G401 (cell line): Measurements from ENCODE around the gene CAPN13. TPM values are rescaled to one million over a fixed set of nuclear protein-coding genes. Genes with fewer than 3 reads are reported as not detected.

Source experiments
- DNase-seq: peaks from one replicate; pipeline ENCODE4 v3.0.0-alpha.2; 2015; ENCODE audit warnings: low spot score
- in situ Hi-C: cut with HindIII; loops from 2 replicates; pipeline ENCODE4 v1.10.0; 2016; ENCODE audit warnings: low sequenced_read_pairs, mixed read lengths
- total RNA-seq: library from RNA; depleted of rRNA; stranded (reverse); fragments of >200 nt; shearing (Covaris generic); gene quantifications from 2 replicates; pipeline ENCODE4 v1.2.3, GENCODE V29; 2014

Gene CAPN13
- total RNA-seq, 1 experiment from 2014 or later = not detected

DNA sequence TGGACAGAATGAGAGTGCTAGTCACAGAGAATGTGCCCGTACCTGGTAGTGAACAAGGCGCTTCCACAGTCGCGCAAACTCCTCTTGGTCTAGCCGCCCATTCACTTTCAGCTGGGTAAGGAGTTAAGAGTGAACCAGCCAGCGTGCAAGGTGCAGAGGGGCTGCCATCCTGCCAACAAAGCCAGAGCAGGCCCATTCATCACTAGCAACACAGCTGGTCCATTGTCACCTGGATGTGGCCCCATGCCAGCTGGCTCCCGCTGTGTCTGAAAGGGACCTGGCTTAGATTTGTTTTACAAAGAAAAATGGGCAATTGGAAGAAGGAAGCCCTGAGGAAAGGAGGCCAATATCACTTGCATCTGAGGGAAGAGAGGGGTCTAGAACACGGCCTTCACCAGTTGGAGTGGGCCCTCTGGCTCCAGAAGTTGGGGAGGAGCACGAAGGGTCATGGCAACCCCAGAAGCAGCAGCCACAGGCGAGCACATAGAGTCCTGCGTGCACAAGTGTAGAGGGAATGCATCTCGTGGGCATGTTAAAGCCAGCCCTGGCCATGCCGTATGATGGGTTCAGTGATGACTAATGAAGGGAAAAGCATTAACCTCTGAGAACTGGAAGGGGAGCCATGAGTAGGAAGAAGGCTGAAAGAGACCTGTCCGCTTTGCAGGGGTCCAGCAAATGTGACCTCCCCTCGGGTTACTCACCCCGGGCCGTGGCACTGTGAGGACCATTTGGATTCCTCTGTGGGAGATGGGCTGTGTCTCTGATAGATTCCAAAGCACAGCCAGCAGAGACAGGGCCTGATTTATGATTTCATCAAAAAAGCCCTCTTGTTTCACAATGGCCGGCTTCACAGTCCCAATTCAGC lies 70.6 kb downstream of the CAPN13 start:
- no peak for DNase-seq
- in situ Hi-C loops = no loop called here

DNA sequence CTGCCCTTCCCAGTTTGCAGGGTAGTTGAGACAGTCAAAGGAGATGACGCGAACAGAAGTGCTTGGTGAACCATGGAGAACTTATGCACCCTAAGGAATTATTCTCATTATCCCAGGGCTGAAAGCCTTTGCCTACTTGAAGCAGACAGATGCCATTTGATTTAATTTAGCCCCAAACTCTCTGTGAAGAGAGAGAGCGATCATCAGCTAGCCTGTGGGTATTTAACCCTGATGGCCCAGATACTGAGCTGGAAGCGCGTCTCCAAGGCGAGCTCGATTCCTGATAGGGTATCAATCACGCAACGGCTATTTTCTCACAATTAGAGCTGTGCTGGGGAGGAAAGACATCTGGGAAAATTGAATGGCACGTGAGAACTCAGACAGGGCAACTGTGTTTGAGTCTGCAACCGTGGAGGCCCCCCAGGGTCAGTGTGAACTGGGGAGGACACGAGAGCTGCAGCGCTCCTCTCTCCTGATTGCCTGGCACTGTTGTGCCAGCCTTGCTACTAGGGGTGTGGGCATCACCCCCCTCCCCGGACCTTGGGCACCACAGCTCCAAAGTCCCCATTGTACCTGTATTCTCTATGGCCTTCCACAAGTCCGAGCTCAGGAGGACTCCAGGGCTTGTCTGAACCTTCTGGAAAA lies 73.2 kb downstream of the CAPN13 start:
- no peak for DNase-seq
- in situ Hi-C loops = no loop called here

DNA sequence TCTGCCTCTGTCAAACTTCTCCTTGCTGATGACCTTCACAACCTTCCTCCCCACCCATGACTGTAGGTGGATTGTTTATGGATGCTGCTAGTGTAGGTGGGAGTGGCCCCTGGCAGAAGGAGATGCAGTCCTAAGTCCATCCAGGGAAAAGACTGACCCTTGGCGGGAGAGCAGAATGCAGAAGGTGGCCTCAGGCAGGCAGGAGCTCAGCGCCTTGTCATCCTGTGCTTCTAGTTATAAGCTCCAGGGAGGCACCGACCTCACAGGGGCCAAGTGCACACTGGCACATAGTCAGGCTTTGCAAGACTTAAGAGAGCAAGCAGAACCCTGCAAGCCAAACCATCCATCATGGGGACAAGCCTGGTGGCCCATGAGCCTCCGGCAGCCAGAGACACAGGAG lies 74.4 kb downstream of the CAPN13 start:
- in situ Hi-C loops = no loop called here
- DNase-seq = no peak

DNA sequence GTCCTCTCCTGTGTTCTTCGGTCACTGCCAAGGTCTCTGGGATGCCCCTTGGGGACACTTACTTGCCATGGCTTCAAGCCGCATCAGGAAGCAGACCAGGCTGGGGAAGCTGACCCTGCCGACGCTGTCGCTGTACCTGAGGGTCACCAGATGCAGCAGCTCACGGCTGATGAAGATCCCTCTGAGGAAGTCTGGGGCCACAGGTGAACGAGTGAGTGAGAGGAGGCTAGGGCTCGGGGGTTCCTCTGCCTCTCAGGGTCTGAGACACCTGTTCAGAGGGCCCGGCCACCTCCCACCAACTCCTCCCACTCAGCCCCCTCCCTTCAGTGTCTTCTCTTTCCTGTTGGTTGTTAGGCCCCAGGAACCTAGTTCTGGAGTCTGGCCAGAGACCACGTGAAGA lies 74.9 kb downstream of the CAPN13 start:
- in situ Hi-C loops = no loop called here
- DNase-seq = no peak

DNA sequence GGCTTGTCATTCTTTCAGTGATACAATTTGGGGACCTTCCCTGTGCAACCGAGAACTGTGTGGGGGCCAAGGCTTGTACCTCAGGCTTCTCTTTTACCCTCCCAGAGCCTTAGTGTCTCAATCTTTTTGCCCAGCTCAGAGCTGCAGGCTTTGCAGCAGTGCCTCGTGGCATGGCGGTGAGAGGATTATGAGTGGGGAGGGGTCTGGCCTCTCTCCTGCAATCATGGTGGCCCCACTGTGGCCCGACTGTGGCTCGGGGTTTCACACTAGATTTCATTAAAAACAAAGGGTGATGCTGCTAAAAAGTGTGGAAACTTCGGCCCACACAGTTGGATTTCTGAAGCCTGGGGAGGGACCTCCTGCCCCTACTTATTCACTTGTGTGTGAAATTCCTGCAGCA lies 75.5 kb downstream of the CAPN13 start:
- DNase-seq = no peak
- in situ Hi-C loops = no loop called here

DNA sequence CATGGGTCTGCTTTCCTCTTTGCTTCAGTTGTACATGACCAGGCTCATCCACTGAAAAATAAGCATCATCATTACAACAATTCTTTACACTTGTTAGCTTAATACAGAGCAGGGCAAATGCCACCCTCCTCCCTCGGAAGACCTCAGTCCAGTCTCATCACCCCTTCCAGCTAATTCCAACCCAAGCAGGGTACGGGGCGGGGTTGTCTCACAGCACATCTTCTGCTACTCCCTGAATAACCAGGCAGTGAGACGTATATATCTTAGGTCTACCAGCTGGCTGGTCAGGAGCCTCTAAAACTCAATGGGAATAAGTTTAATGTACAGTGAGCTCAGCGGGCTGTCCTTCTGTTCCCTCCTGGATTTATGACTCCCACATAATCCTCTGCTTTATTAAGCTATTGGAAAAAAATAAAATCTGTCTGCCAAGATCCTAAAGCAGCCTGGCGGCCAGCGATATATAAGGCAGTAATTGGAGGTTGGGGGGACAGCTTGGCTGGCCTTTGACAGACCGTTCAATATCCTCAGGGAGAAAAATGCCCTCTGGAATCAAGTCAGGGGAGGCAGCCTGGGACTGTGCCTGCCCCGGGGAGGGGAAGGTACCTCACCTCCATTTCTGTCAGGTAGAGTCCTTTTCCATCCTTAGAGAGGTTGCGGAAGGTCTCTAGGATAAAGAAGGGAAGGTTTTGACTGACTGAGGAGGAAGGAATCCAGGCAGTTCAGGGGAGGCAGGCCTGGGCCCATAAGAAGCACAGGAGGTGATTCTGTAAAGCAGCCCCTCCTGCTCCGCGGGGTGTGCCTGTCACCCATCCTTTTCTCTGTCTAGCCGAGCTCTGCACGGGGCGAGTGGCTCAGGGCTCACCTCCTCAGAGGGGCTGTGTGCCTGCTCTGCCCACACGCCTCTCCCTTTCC lies 76.3 kb downstream of the CAPN13 start:
- in situ Hi-C loops = no loop called here
- no peak for DNase-seq

DNA sequence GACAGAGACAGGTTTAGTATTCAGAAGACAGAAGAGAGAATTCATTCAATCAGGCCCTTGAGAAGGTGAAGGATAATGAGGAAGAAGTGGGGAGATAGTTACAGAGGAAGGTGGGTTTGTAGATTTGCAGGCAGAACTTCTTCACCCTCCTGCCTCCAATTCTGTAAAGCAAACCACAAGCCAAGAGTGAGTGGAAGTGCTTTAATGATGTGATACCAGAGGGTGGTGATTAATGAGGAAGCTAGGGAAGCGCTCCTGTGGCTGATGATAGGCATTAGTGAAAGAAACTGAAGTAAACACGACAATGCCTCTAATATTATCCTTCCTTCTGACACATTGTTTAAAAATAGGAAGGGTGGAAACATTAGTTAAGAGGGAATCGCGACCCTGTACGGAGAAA lies 78.2 kb downstream of the CAPN13 start:
- in situ Hi-C loops = no loop called here
- no peak for DNase-seq

DNA sequence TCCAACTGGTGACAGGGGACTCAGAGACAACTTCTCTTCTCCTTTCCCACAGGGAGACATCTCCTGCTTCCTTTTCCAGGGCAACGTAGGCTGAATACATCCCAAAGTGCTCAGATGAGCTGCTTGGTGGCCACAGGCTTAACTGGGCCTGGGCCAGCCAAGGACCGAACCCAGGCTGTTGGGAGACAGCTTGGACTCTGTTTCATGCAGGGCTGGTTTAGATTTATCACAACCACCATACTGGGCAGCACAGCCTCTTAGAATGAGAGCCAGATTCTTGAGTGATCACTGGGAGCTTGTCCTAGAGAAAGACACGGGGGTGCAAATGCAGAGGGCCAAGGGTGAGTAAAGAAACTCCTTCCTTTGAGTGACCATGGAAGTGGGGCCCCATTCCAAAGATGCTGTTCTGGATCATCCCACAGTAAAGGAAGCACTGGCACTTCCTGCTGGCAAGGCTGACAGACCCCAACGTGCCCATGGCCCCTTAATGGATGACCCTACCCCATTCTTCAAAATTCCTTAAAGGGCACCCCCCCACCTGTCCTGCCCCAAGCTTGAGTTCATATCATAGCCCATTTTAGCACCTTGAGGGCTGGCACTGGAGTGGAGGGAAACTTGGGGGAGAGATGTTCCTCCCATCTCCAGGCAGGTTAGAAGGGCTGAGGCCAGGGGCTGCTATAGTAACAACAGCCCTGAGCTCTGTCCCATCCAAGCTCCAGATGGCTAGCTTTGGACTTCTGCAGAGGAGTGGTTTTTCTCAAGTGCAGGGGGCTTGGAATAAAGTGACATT lies 84.1 kb downstream of the CAPN13 start:
- in situ Hi-C loops = no loop called here
- DNase-seq = no peak

DNA sequence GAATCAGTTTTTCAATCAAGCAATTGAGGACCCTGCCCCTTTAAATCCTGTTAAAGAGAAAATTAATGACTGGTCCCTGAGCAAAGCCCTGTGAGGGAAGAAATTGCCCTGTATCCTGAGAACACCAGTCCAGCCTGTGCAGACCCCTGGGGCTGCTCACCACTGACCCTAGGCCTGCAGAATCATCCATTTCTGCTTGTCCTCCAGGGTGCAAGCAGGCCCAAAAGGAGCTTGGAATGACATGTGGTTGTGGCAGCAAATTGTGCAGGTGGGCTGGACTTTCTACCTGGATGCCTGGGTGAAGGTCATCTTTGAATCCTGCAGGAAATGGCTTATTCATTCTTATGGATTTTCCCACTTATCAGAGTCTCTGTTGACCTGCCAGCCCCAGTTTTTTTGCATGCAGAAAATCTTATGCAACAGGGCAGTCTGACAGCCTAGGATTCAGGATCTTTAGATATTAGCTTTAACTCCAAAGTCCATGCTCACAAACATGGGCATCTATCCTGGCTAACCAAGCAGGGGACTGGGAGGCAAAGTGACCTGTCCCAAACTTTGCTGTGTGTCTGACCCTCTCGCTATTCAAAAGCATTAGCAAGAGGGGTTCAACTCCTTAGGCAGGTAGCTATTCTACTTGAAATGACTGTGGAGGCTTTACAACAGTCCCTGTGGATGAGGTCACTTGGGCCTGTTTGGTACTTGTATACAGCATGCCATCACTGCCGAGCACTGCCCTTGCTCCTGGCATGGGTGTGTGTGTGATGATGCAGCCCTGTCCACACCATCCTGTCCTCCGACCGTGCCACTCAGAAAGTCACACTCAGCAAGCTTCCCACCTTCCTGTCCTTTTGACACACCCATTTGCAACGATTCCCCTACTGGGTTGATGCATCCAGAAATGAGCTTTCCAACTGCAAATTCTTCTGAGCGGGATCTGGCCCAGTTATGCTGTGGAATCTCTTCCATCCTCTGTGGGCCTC lies 85.3 kb downstream of the CAPN13 start:
- in situ Hi-C loops = no loop called here
- no peak for DNase-seq

DNA sequence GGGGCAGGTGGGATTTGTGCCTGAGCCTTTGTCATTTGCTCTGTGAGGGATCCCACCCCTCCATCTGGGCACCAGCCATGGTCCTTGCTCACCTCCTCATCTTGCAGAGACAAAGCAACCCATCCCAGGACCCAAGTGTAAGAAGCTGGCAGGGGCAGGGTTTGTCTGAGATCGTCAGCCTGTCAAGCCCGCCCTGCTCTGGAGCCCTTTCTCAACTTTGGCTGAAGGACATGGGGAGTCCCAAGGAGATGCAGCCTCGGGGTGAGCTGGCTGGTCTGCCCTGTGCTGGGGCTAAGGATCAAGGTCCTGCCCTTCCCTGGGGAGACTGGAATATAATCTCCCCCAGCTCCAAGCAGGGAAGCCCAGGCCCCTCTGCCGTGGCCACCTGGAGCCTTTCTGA lies 86.0 kb downstream of the CAPN13 start:
- DNase-seq = no peak
- in situ Hi-C loops = no loop called here

DNA sequence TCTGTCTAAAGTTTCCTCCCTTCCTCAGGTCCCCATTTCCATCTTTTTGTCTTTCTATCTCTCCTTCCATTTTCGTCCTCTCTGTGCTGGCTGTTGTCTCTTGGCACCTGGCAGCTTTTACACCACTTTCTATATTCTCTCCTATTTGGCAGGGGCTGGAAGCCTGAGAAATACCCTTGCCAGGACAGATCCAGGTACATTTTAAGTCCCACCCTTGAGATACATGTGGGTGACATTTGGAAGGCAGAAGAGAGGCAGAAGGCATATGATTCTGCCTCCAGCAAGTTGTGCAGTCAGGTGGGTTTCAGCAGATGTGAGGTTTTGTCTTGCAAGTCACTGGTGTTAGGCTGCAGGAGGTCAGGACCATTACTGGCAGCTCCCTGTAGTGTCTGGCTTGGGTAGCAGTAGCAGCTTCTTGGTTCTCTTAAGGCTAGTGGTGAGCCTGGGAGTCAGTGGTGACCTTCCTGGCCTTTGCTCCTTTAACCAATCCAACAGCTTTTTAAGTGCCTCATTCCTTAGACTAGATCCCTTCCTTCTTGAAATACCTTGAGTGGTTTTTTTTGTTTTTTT lies 90.1 kb downstream of the CAPN13 start:
- no peak for DNase-seq
- in situ Hi-C loops = no loop called here

DNA sequence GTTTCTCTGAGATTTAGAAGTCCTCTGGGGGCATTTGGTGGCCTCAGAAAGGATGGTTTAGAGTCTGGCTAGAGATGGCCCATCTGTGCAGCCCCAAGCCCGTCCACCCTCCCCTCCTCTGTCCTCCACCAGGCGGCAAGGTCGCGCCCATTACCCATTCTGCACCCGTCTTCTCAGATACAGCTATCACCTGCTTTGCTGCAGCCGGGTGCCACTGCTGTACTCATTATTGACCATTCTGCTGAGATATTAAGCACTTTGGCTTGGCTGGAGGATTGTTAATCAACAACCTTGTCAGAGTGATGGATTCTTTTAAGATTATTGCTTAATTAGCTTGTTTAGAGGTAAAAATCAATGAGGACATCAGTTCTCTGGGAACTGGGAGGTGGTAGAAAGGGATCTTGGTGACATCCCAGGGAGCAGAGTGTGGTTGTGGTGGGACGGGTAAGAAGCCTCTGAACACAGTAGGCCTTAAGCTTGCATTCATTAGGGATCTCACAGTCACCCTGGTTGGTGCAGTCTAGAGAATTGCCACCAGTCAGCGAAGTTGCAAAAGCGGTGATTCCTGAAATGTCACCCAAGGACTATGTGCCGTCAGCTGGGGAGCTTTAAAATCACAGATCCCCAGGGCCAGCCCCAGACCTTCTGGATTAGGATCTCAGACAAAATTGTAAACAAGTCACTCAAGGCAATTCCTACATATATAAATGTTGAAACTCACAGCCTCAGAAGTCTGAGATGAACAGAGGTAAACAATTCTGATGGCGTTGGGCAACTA lies 90.9 kb downstream of the CAPN13 start:
- DNase-seq = no peak
- in situ Hi-C loops = no loop called here

DNA sequence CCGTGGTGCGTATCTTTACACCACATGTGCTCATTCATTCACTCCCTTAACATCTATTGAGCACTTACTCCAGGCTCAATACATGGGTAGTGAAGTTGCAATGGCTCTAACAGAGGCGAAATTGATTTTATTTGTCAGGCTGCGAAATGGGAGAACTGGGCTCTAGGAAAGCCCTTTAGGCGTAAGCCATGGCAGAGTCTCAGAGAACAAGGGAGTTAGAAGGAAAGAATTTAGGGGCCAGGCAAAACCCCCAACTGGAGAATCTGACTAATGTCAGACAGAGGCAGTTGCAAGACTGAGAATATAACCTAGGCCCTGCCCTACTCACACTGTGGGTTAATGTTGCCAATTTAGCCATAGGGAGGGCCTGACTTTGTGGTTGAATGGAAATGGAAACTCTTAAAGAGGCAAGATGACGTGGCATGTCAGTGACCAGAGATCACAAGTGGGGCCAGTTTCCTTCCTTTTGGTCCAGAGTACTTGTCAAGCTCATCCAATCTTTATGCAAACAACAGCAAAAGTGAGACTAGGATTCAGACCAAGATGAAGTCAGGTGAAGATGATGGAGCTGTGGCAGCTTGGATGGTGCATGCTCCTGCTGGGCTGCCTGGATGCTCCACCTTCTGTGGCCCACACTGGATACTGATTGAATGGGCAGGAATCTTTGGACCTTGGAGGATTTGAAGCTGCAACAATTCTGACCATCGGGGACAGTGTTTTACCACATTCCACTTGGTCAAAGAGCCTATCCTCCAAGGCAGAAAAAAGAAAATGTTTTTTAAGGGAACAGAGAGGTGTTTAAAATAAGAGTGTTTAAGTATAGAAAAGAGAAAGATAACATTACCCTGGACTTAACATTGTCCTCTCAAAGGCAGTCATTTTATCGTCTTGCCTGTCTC lies 92.2 kb downstream of the CAPN13 start:
- DNase-seq = no peak
- in situ Hi-C loops = no loop called here

DNA sequence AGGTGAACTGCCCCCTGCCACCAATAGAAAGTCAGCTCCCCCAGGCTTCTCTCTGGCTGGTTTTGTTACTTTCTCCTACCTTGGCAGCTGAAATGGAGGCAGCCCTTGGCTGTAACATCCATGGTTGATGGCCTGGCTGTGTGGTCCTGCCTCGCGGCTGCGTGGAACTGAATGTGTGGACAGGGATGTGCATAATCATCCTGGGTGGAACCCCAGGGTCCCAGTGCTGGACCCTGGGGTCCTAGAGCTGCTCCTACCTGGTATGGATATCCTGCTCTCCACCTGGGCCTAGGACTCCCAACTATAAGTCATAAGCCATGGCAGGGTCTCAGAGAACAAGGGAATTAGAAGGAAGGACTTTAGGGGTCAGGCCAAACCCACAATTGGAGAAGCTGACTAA lies 93.5 kb downstream of the CAPN13 start:
- in situ Hi-C loops = no loop called here
- no peak for DNase-seq

DNA sequence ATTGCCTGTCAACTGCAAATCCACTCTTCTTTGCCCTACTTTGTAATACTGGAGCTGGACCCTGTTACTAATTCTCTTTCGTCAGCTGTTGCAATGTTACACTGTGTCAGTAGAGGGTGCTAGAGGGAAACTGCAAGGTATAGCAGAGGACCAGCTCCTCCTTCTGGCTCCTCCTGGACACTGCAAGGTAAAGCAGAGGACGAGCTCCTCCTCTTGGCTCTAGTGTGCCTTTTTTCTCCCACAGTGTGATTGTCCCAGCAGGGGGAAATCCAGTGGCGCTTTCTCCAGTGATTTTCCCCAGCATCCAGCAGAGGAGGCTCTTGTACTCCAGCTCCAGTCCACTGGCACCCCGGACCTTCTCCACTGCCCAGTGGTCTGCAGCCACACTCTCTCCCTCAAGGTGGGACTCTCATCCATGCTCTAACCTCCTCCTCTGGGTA lies 95.6 kb downstream of the CAPN13 start:
- in situ Hi-C loops = no loop called here
- DNase-seq = peak; percentile 66

DNA sequence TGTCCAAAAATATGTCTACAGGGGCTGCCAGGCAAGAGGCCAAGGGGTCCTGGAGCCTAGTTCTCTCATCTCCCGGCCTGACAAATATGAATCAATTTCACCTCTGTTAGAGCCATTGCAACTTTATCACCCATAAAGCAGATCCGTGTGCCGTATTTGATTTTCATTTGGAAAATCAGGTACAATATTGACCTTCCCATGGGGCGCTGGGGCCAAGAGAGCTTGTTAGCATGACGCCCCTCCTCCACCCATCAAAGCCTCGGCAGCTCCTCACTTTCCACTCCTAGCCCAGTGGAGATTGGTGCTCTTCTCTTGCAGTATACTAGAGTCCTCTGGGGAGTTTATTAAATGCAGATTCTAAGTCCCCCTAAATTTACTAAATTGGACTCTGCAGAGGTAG lies 96.8 kb downstream of the CAPN13 start:
- in situ Hi-C loops = no loop called here
- no peak for DNase-seq
